Right kidney (tissue), 1 donor: ENCODE data around the gene GOPC.

Experiments used
- DNase-seq: peaks from one replicate; pipeline ENCODE4 v3.0.0-alpha.2; 2016

GOPC gene

GRCh38 chr6:117550078-117550600 lies 52.2 kb downstream of the GOPC start:
- no peak for DNase-seq

GRCh38 chr6:117549611-117550010 lies 52.7 kb downstream of the GOPC start:
- no peak for DNase-seq

- DNase-seq: no peak
Observed at GRCh38 chr6:117548797-117549301, 53.5 kb downstream of the GOPC start.

- DNase-seq: peak; percentile 79
Observed at GRCh38 chr6:117547688-117548621, 54.4 kb downstream of the GOPC start.

- DNase-seq: no peak
Observed at GRCh38 chr6:117546674-117547073, 55.6 kb downstream of the GOPC start.

- DNase-seq: no peak
Observed at GRCh38 chr6:117545161-117545595, 57.1 kb downstream of the GOPC start.

- no peak for DNase-seq
Observed at GRCh38 chr6:117544716-117545115, 57.6 kb downstream of the GOPC start.

- DNase-seq: no peak
Observed at GRCh38 chr6:117542493-117542892, 59.8 kb downstream of the GOPC start.

- no peak for DNase-seq
Observed at GRCh38 chr6:117540670-117541069, 61.6 kb downstream of the GOPC start.

GRCh38 chr6:117538615-117539014 lies 63.7 kb downstream of the GOPC start:
- DNase-seq: no peak

GRCh38 chr6:117536317-117536716 lies 66.0 kb downstream of the GOPC start:
- no peak for DNase-seq

GRCh38 chr6:117534974-117535373 lies 67.3 kb downstream of the GOPC start:
- no peak for DNase-seq

GRCh38 chr6:117533775-117534174 lies 68.5 kb downstream of the GOPC start:
- no peak for DNase-seq

GRCh38 chr6:117531809-117532725 lies 70.2 kb downstream of the GOPC start:
- DNase-seq: no peak

- DNase-seq: no peak
Observed at GRCh38 chr6:117531346-117531745, 71.0 kb downstream of the GOPC start.

GRCh38 chr6:117530467-117531242 lies 71.7 kb downstream of the GOPC start:
- DNase-seq: no peak

- no peak for DNase-seq
Observed at GRCh38 chr6:117525607-117526006, 76.7 kb downstream of the GOPC start.

- no peak for DNase-seq
Observed at GRCh38 chr6:117521791-117522502, 80.4 kb downstream of the GOPC start.

GRCh38 chr6:117520603-117521395 lies 81.5 kb downstream of the GOPC start:
- DNase-seq: no peak

GRCh38 chr6:117518870-117519269 lies 83.4 kb downstream of the GOPC start:
- DNase-seq: no peak
